ENCODE results near the gene DAAM1. TPM values are rescaled to one million over a fixed set of nuclear protein-coding genes. Genes with fewer than 3 reads are reported as not detected.

Gene DAAM1
- total and polyA plus RNA-seq, 9 donors, result 25.2 to 46.7 (median 37.5) TPM

GRCh38 chr14:59159169-59159568 lies 29.3 kb upstream of the DAAM1 start:
- no peaks in the 10 kb centered on the region for H3K27me3 ChIP-seq (ENCODE audit: control insufficient read depth, insufficient read depth, low read length)
- no peak overlapping the region for H3K4me3 ChIP-seq (ENCODE audit: low read length)
- peak; percentile 26 for DNase-seq
- H3K9me3 ChIP-seq (replicated peaks; ENCODE audit: control insufficient read depth, low read depth, low read length), result no peaks in the 10 kb centered on the region
- H3K36me3 ChIP-seq (ENCODE audit: control insufficient read depth, insufficient read depth, low read length), result no peaks in the 10 kb centered on the region
- WGBS (ENCODE audit: insufficient coverage), result no CpG with 5 or more reads among the region's 1 CpG
- H3K27ac ChIP-seq (ENCODE audit: low read length), result no peak overlapping the region
- H3K4me1 ChIP-seq (ENCODE audit: control insufficient read depth, insufficient read depth, low read length), result peaks cover 6% of the 10 kb centered on the region

- DNase-seq, result peak; percentile 46
- no peaks in the 10 kb centered on the region for H3K9me3 ChIP-seq (replicated peaks; ENCODE audit: control insufficient read depth, low read depth, low read length)
- H3K4me1 ChIP-seq (ENCODE audit: control insufficient read depth, insufficient read depth, low read length), result peaks cover 6% of the 10 kb centered on the region
- WGBS (ENCODE audit: insufficient coverage), result 54% methylated on average over 3 of the region's 5 CpGs
- H3K27ac ChIP-seq (ENCODE audit: low read length), result no peak overlapping the region
- H3K4me3 ChIP-seq (ENCODE audit: low read length), result no peak overlapping the region
- H3K36me3 ChIP-seq (ENCODE audit: control insufficient read depth, insufficient read depth, low read length), result no peaks in the 10 kb centered on the region
- H3K27me3 ChIP-seq (ENCODE audit: control insufficient read depth, insufficient read depth, low read length), result no peaks in the 10 kb centered on the region
Observed at GRCh38 chr14:59160506-59160905, 28.0 kb upstream of the DAAM1 start.

GRCh38 chr14:59161561-59162175 lies 26.8 kb upstream of the DAAM1 start:
- H3K9me3 ChIP-seq (replicated peaks; ENCODE audit: control insufficient read depth, low read depth, low read length), result no peaks in the 10 kb centered on the region
- no peaks in the 10 kb centered on the region for H3K36me3 ChIP-seq (ENCODE audit: control insufficient read depth, insufficient read depth, low read length)
- no peak overlapping the region for H3K4me3 ChIP-seq (ENCODE audit: low read length)
- 10% methylated on average over 5 of the region's 7 CpGs for WGBS (ENCODE audit: insufficient coverage)
- peak overlapping the region; percentile 70 for H3K27ac ChIP-seq (ENCODE audit: low read length)
- DNase-seq, result peak; percentile 84
- H3K4me1 ChIP-seq (ENCODE audit: control insufficient read depth, insufficient read depth, low read length), result peaks cover 6% of the 10 kb centered on the region
- no peaks in the 10 kb centered on the region for H3K27me3 ChIP-seq (ENCODE audit: control insufficient read depth, insufficient read depth, low read length)

GRCh38 chr14:59166258-59166657 lies 22.2 kb upstream of the DAAM1 start:
- Histone ChIP-seq H3K4me3 (ENCODE audit: low read length) (no peak overlapping the region), H3K27me3 (ENCODE audit: control insufficient read depth, insufficient read depth, low read length) (no peaks in the 10 kb centered on the region), H3K27ac (ENCODE audit: low read length) (no peak overlapping the region), H3K9me3 (replicated peaks; ENCODE audit: control insufficient read depth, low read depth, low read length) (no peaks in the 10 kb centered on the region), H3K36me3 (ENCODE audit: control insufficient read depth, insufficient read depth, low read length) (no peaks in the 10 kb centered on the region), H3K4me1 (ENCODE audit: control insufficient read depth, insufficient read depth, low read length) (peaks cover 6% of the 10 kb centered on the region)
- no peak for DNase-seq
- 100% methylated on average over 2 of the region's 3 CpGs for WGBS (ENCODE audit: insufficient coverage)

- DNase-seq, result no peak
- WGBS (ENCODE audit: insufficient coverage), result no CpG with 5 or more reads among the region's 3 CpGs
- Histone ChIP-seq H3K36me3 (ENCODE audit: control insufficient read depth, insufficient read depth, low read length) (no peaks in the 10 kb centered on the region), H3K27me3 (ENCODE audit: control insufficient read depth, insufficient read depth, low read length) (no peaks in the 10 kb centered on the region), H3K9me3 (replicated peaks; ENCODE audit: control insufficient read depth, low read depth, low read length) (no peaks in the 10 kb centered on the region), H3K4me1 (ENCODE audit: control insufficient read depth, insufficient read depth, low read length) (no peaks in the 10 kb centered on the region), H3K4me3 (ENCODE audit: low read length) (no peak overlapping the region), H3K27ac (ENCODE audit: low read length) (no peak overlapping the region)
Observed at GRCh38 chr14:59175404-59175803, 13.1 kb upstream of the DAAM1 start.

GRCh38 chr14:59176765-59177164 lies 11.7 kb upstream of the DAAM1 start:
- no peaks in the 10 kb centered on the region for H3K4me1 ChIP-seq (ENCODE audit: control insufficient read depth, insufficient read depth, low read length)
- H3K36me3 ChIP-seq (ENCODE audit: control insufficient read depth, insufficient read depth, low read length), result no peaks in the 10 kb centered on the region
- WGBS (ENCODE audit: insufficient coverage), result no CpG with 5 or more reads among the region's 1 CpG
- H3K9me3 ChIP-seq (replicated peaks; ENCODE audit: control insufficient read depth, low read depth, low read length), result no peaks in the 10 kb centered on the region
- no peak overlapping the region for H3K4me3 ChIP-seq (ENCODE audit: low read length)
- no peaks in the 10 kb centered on the region for H3K27me3 ChIP-seq (ENCODE audit: control insufficient read depth, insufficient read depth, low read length)
- no peak overlapping the region for H3K27ac ChIP-seq (ENCODE audit: low read length)
- no peak for DNase-seq

- no peak overlapping the region for H3K4me3 ChIP-seq (ENCODE audit: low read length)
- no peaks in the 10 kb centered on the region for H3K4me1 ChIP-seq (ENCODE audit: control insufficient read depth, insufficient read depth, low read length)
- H3K27me3 ChIP-seq (ENCODE audit: control insufficient read depth, insufficient read depth, low read length), result no peaks in the 10 kb centered on the region
- 93% methylated on average over 1 of the region's 2 CpGs for WGBS (ENCODE audit: insufficient coverage)
- H3K36me3 ChIP-seq (ENCODE audit: control insufficient read depth, insufficient read depth, low read length), result no peaks in the 10 kb centered on the region
- H3K27ac ChIP-seq (ENCODE audit: low read length), result no peak overlapping the region
- DNase-seq, result no peak
- H3K9me3 ChIP-seq (replicated peaks; ENCODE audit: control insufficient read depth, low read depth, low read length), result no peaks in the 10 kb centered on the region
Observed at GRCh38 chr14:59177262-59177661, 11.2 kb upstream of the DAAM1 start.

GRCh38 chr14:59181791-59182190 lies 6.7 kb upstream of the DAAM1 start:
- Histone ChIP-seq H3K4me1 (ENCODE audit: control insufficient read depth, insufficient read depth, low read length) (no peaks in the 10 kb centered on the region), H3K27ac (ENCODE audit: low read length) (no peak overlapping the region), H3K4me3 (ENCODE audit: low read length) (no peak overlapping the region), H3K36me3 (ENCODE audit: control insufficient read depth, insufficient read depth, low read length) (no peaks in the 10 kb centered on the region), H3K9me3 (replicated peaks; ENCODE audit: control insufficient read depth, low read depth, low read length) (no peaks in the 10 kb centered on the region), H3K27me3 (ENCODE audit: control insufficient read depth, insufficient read depth, low read length) (no peaks in the 10 kb centered on the region)
- DNase-seq, result no peak
- 100% methylated on average over 1 of the region's 1 CpG for WGBS (ENCODE audit: insufficient coverage)

- 60% methylated on average over 1 of the region's 5 CpGs for WGBS (ENCODE audit: insufficient coverage)
- DNase-seq, result no peak
- Histone ChIP-seq H3K36me3 (ENCODE audit: control insufficient read depth, insufficient read depth, low read length) (no peaks in the 10 kb centered on the region), H3K27ac (ENCODE audit: low read length) (no peak overlapping the region), H3K4me3 (ENCODE audit: low read length) (no peak overlapping the region), H3K4me1 (ENCODE audit: control insufficient read depth, insufficient read depth, low read length) (no peaks in the 10 kb centered on the region), H3K27me3 (ENCODE audit: control insufficient read depth, insufficient read depth, low read length) (no peaks in the 10 kb centered on the region), H3K9me3 (replicated peaks; ENCODE audit: control insufficient read depth, low read depth, low read length) (no peaks in the 10 kb centered on the region)
Observed at GRCh38 chr14:59182641-59183040, 5.8 kb upstream of the DAAM1 start.

GRCh38 chr14:59183150-59183549 lies 5.3 kb upstream of the DAAM1 start:
- Histone ChIP-seq H3K9me3 (replicated peaks; ENCODE audit: control insufficient read depth, low read depth, low read length) (no peaks in the 10 kb centered on the region), H3K27ac (ENCODE audit: low read length) (no peak overlapping the region), H3K4me3 (ENCODE audit: low read length) (no peak overlapping the region), H3K27me3 (ENCODE audit: control insufficient read depth, insufficient read depth, low read length) (no peaks in the 10 kb centered on the region), H3K4me1 (ENCODE audit: control insufficient read depth, insufficient read depth, low read length) (no peaks in the 10 kb centered on the region), H3K36me3 (ENCODE audit: control insufficient read depth, insufficient read depth, low read length) (no peaks in the 10 kb centered on the region)
- DNase-seq, result no peak

- Histone ChIP-seq H3K27ac (ENCODE audit: low read length) (no peak overlapping the region), H3K27me3 (ENCODE audit: control insufficient read depth, insufficient read depth, low read length) (no peaks in the 10 kb centered on the region), H3K36me3 (ENCODE audit: control insufficient read depth, insufficient read depth, low read length) (no peaks in the 10 kb centered on the region), H3K4me3 (ENCODE audit: low read length) (no peak overlapping the region), H3K4me1 (ENCODE audit: control insufficient read depth, insufficient read depth, low read length) (no peaks in the 10 kb centered on the region), H3K9me3 (replicated peaks; ENCODE audit: control insufficient read depth, low read depth, low read length) (no peaks in the 10 kb centered on the region)
- DNase-seq, result no peak
- WGBS (ENCODE audit: insufficient coverage), result 73% methylated on average over 2 of the region's 3 CpGs
Observed at GRCh38 chr14:59184396-59184795, 4.1 kb upstream of the DAAM1 start.

Data from muscle of leg (tissue), 11 donors.